ENCODE measurements around the gene CAPN9.

DNA sequence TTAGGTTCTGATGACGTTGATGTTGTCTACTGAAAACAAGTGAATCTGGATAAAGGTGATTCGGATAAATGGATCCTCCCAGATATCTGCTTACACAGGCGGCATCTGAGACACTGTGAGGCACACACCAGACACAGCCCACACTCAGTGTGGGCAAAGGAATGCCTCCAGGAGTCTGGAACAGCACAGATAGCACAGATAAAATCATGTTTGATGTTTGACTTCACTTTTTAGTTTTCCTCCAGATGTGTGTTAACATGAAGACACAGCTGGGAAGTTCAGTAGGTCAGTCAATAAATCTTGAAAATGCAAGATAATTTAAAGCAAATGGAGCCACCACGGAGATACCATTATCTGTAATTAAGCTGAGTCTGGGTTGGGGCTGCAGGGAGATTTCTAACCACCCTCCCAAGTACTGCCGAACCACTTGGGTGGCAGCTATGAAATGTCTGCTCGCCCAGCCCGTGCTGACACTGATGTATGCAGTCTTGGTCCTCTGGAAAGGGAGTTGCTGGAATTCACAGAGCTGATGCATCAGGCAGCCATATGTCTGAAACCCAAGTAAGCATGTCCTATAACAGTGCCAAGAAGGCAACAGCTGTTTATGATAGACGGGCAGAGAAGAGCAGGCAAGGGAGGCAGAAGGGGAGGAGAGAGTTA is 11.7 kb downstream of the CAPN9 start:
- no peak for TF ChIP-seq ZBTB1 (tag by site-specific recombination; IDR thresholded peaks at IDR 0.05)
- TF ChIP-seq CTCF (tag by site-specific recombination; IDR thresholded peaks at IDR 0.05), result no peak
- no peak for TF ChIP-seq ZNF580 (tag by site-specific recombination; IDR thresholded peaks at IDR 0.05)
- no peak for TF ChIP-seq ZBTB44 (tag by site-specific recombination; IDR thresholded peaks at IDR 0.05)
- no peak for TF ChIP-seq ZBTB20 (tag by site-specific recombination; IDR thresholded peaks at IDR 0.05)
- TF ChIP-seq HIC1 (tag by site-specific recombination; IDR thresholded peaks at IDR 0.05), result no peak
